Common myeloid progenitor, CD34-positive (primary cell): ENCODE measurements around the gene YDJC.

Source experiments
- CTCF ChIA-PET: fragments of 350-600 bp; sonication (Branson Sonifier 250); formaldehyde crosslinking; loops from one replicate; lab custom pipeline; 2021; ENCODE audit warnings: antibody characterized with exemption; lab: Charles Lee
- POLR2A ChIA-PET: fragments of 350-600 bp; sonication (Branson Sonifier 250); formaldehyde crosslinking; loops from one replicate; lab custom pipeline; 2021; ENCODE audit warnings: antibody characterized with exemption; lab: Charles Lee
- DNase-seq, 3 donors: peaks; one replicate each; pipeline versions ENCODE4 v3.0.0 to v3.0.0-alpha.2; 2013
- H3K27ac ChIP-seq, 2 experiments: 1 replicate in 1 of 2; 2 replicates in 1 of 2; pipeline ENCODE4 v1.7.0; 2013; ENCODE audit warnings: inconsistent platforms in 2 of 2, low read length in 2 of 2, mild to moderate bottlenecking in 2 of 2, low read depth in 1 of 2, moderate library complexity in 1 of 2; ENCODE audit not compliant: severe bottlenecking in 2 of 2, insufficient read depth in 1 of 2, poor library complexity in 1 of 2
- H3K27me3 ChIP-seq, 5 experiments: replicated peaks in 2 of 5; 1 replicate in 3 of 5; 2 replicates in 2 of 5; pipeline versions ENCODE4 v1.6.1 to v1.7.0; 2013; ENCODE audit warnings: low read length in 4 of 5, mild to moderate bottlenecking in 2 of 5, moderate library complexity in 2 of 5, inconsistent platforms in 1 of 5; ENCODE audit not compliant: insufficient read depth in 5 of 5, control insufficient read depth in 4 of 5
- H3K36me3 ChIP-seq, 4 experiments: 1 replicate in 2 of 4; 2 replicates in 2 of 4; pipeline versions ENCODE4 v1.6.1 to v1.7.0; 2013; ENCODE audit warnings: low read length in 3 of 4, control low read depth in 1 of 4, mild to moderate bottlenecking in 1 of 4; ENCODE audit not compliant: control insufficient read depth in 4 of 4, insufficient read depth in 4 of 4
- H3K4me1 ChIP-seq, 4 experiments: 1 replicate in 3 of 4; 2 replicates in 1 of 4; pipeline versions ENCODE4 v1.6.1 to v1.7.1; 2013; ENCODE audit warnings: low read length in 3 of 4, mild to moderate bottlenecking in 3 of 4, control low read depth in 1 of 4, inconsistent platforms in 1 of 4, moderate library complexity in 1 of 4; ENCODE audit not compliant: control insufficient read depth in 4 of 4, insufficient read depth in 4 of 4; ENCODE audit errors: control extremely low read depth in 1 of 4
- H3K4me3 ChIP-seq, 7 experiments: 1 replicate in 4 of 7; 2 replicates in 3 of 7; pipeline versions ENCODE4 v1.5.1 to v1.7.0; 2013; ENCODE audit warnings: mild to moderate bottlenecking in 7 of 7, low read length in 6 of 7, moderate library complexity in 6 of 7, inconsistent platforms in 2 of 7, low read depth in 2 of 7, control low read depth in 1 of 7; ENCODE audit not compliant: insufficient read depth in 4 of 7, control insufficient read depth in 1 of 7; ENCODE audit errors: extremely low read depth in 1 of 7
- H3K9me3 ChIP-seq, 5 experiments: 1 replicate in 4 of 5; 2 replicates in 1 of 5; pipeline versions ENCODE4 v1.6.1 to v1.7.1; 2013; ENCODE audit warnings: low read length in 4 of 5, mild to moderate bottlenecking in 2 of 5, inconsistent platforms in 1 of 5, low read depth in 1 of 5, moderate library complexity in 1 of 5; ENCODE audit not compliant: control insufficient read depth in 4 of 5, insufficient read depth in 2 of 5; ENCODE audit errors: control extremely low read depth in 1 of 5
- WGBS: methylation state at CpG from one replicate; pipeline ENCODE4 v1.1.5; 2013; ENCODE audit not compliant: insufficient coverage; 5-methylcytosine and 5-hydroxymethylcytosine counted together

The YDJC gene

DNA sequence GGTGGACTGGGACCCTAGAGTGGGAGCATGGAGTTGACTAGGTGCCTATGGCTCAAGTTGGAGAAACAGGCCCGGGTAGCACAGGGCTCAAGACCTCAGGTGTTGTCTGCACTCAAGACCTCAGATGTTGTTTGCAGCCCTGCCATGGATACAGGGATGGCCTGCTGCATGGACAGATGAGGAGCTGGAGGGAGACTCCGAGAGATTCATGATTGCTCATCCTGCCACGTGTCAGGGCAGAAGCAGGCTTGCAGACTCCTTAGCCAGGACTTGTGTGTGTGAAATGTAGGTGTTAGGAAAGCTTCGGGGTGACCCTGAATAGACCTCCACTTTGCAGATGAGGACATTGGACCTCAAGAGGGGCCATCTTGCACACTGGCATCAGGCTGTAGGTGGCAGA lies 3.7 kb upstream of the YDJC start:
- ChIA-PET CTCF (interaction anchor here (1.8 kb wide), 1 partner anchor 9 kb away, joined by 8 read pairs; no protein-coding TSS in a partner anchor), POLR2A (interaction anchor here (1.2 kb wide), 1 partner anchor 9 kb away, joined by 4 read pairs; the partner anchor contains the start of gene SDF2L1)
- no peak overlapping the region for H3K27ac ChIP-seq
- H3K9me3 ChIP-seq = no peaks in the 10 kb centered on the region
- no peaks in the 10 kb centered on the region for H3K27me3 ChIP-seq
- H3K36me3 ChIP-seq = peaks cover 0 to 2% (median under 1%) of the 10 kb centered on the region in 4 experiments
- H3K4me3 ChIP-seq = no peak overlapping the region
- no peak for DNase-seq
- WGBS = 96% methylated on average over 3 of the region's 4 CpGs
- H3K4me1 ChIP-seq = peaks cover 0 to 13% (median 10%) of the 10 kb centered on the region in 4 experiments

- no peak for DNase-seq
- 97% methylated on average over 17 of the region's 18 CpGs for WGBS
- CTCF ChIA-PET = interaction anchor here (0.5 to 13.8 kb wide), 2 partner anchors 12 to 57 kb away, joined by 3 to 174 read pairs; partner anchors contain the start of gene SDF2L1
These were observed 3.1 kb upstream of the YDJC start for GRCh38 chr22:21632931-21633330.

GRCh38 chr22:21632237-21632895 lies 2.5 kb upstream of the YDJC start, which contains the start of gene CCDC116:
Gene CCDC116, plus strand, starts transcription at chr22:21632760. Its CDS starts 422 bp downstream, at chr22:21633182.
- 89% methylated on average over 23 of the region's 27 CpGs for WGBS
- no peaks in the 10 kb centered on the region for H3K9me3 ChIP-seq
- CTCF ChIA-PET = interaction anchor here (0.5 to 13.8 kb wide), 2 partner anchors 13 to 58 kb away, joined by 3 to 174 read pairs; partner anchors contain the start of gene SDF2L1
- H3K4me1 ChIP-seq = peaks cover 0 to 21% (median 18%) of the 10 kb centered on the region in 4 experiments
- H3K36me3 ChIP-seq = peaks cover 4 to 12% (median 9%) of the 10 kb centered on the region in 4 experiments
- POLR2A ChIA-PET = interaction anchor here (1.2 kb wide), 1 partner anchor 9 kb away, joined by 8 read pairs; the partner anchor contains the start of gene SDF2L1
- H3K4me3 ChIP-seq = no peak within 1 kb of the TSS
- DNase-seq = peak; percentile 27 to 74 (median 73)
- H3K27ac ChIP-seq = no peak within 1 kb of the TSS
- no peaks in the 10 kb centered on the region for H3K27me3 ChIP-seq

More at GRCh38 chr22:21632931-21633330, 3.1 kb upstream of the YDJC start:
- Histone ChIP-seq H3K4me3 (no peak overlapping the region), H3K36me3 (peaks cover 2 to 7% (median 6%) of the 10 kb centered on the region in 4 experiments), H3K4me1 (peaks cover 0 to 18% (median 16%) of the 10 kb centered on the region in 4 experiments), H3K27ac (no peak overlapping the region), H3K27me3 (no peaks in the 10 kb centered on the region), H3K9me3 (no peaks in the 10 kb centered on the region)
- POLR2A ChIA-PET = interaction anchor here (1.2 kb wide), 1 partner anchor 9 kb away, joined by 8 read pairs; the partner anchor contains the start of gene SDF2L1

DNA sequence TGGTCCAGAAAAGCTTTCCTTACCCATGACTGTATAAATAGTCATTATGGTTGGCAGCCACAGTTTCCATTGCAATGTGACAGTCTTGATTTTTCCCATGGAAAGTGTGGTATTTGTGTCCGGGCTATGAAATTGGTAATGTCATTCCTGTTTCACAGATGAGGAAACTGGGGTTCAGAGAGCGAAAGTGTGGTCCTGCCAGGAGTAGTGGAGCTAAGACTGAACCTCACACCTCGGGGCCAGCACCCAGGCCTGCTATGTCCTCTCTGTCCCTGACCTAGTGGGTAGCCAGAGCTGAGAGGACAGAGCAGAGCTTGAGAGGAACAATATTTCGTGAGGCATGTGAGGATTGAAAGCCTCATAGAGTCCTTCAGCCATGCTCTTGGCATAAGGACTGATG lies 1.2 kb upstream of the YDJC start:
- 97% methylated on average over 3 of the region's 4 CpGs for WGBS
- Histone ChIP-seq H3K4me3 (no peak overlapping the region), H3K9me3 (no peaks in the 10 kb centered on the region), H3K4me1 (peaks cover 0 to 26% (median 23%) of the 10 kb centered on the region in 4 experiments), H3K27ac (no peak overlapping the region), H3K27me3 (no peaks in the 10 kb centered on the region), H3K36me3 (peaks cover 10 to 26% (median 19%) of the 10 kb centered on the region in 4 experiments)
- POLR2A ChIA-PET = interaction anchor here (1.0 to 4.1 kb wide), 2 partner anchors 11 to 16 kb away, joined by 3 to 41 read pairs; partner anchors contain the start of gene SDF2L1
- CTCF ChIA-PET = interaction anchor here (1.0 to 13.8 kb wide), 3 partner anchors 14 to 58 kb away, joined by 3 to 174 read pairs (median 3); partner anchors contain the start of gene SDF2L1
- no peak for DNase-seq

GRCh38 chr22:21628386-21629254 lies 1.2 kb downstream of the YDJC start:
- CTCF ChIA-PET = interaction anchor here (0.7 to 13.8 kb wide), 15 partner anchors 9 to 660 kb away, joined by 3 to 174 read pairs (median 4); partner anchors contain the start of gene SDF2L1
- H3K4me3 ChIP-seq = peak overlapping the region in 6 of 7 experiments; percentile 88 to 98 (median 92)
- H3K9me3 ChIP-seq = no peaks in the 10 kb centered on the region
- peaks cover 0 to 40% (median 31%) of the 10 kb centered on the region in 4 experiments for H3K4me1 ChIP-seq
- 81% methylated on average over 65 of the region's 74 CpGs for WGBS
- DNase-seq = no peak
- H3K27me3 ChIP-seq = no peaks in the 10 kb centered on the region
- peak overlapping the region in 1 of 2 experiments; percentile 91 for H3K27ac ChIP-seq
- POLR2A ChIA-PET = interaction anchor here (0.6 to 4.1 kb wide), 4 partner anchors 14 to 21 kb away, joined by 3 to 41 read pairs (median 4); partner anchors contain the start of gene SDF2L1
- peaks cover 13 to 42% (median 26%) of the 10 kb centered on the region in 4 experiments for H3K36me3 ChIP-seq

DNA sequence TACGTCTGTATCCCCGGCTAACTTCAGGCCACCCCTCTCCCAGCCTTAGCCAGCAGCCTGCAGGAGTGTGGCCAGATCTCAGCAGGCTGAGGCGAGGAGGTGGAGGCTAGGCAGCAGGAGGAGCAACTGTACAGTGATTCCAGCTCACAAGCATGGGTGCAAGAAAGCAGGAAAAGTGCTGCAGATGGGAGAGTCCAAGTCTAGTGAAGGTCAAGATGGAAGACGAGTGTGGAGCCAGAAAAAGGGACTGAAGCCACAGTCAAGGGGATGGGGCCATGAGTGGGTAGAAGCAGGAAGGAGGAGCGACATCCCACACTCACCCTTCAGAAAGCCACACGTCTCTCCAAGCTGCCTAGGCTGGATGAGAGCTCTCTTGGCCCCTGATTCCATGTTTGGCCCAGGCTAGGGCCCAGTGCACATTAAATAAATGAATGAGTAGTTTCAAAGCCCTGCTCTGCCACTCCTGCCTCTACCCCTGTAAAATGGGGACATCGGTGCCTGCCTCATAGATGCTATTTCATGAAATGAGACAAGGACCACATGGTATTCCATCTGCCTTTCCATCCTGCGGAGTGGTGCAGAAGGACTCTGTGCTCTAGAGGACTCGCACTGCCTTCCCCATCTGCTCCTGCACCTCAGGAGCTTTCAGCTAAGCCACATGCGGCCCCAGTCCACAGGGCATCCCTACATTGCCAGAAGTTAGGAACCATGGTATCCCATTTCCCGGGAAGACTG lies 2.9 kb downstream of the YDJC start:
- 93% methylated on average over 9 of the region's 11 CpGs for WGBS
- CTCF ChIA-PET = interaction anchor here (0.9 to 13.8 kb wide), 6 partner anchors 9 to 35 kb away, joined by 3 to 174 read pairs (median 3); partner anchors contain the start of gene SDF2L1
- H3K27ac ChIP-seq = no peak overlapping the region
- peaks cover 13 to 59% (median 39%) of the 10 kb centered on the region in 4 experiments for H3K36me3 ChIP-seq
- no peaks in the 10 kb centered on the region for H3K27me3 ChIP-seq
- H3K4me1 ChIP-seq = peaks cover 0 to 44% (median 32%) of the 10 kb centered on the region in 4 experiments
- H3K4me3 ChIP-seq = no peak overlapping the region
- no peaks in the 10 kb centered on the region for H3K9me3 ChIP-seq
- POLR2A ChIA-PET = no interaction called here
- DNase-seq = no peak
